NCI-H510A treated with DMSO at 0.1 percent for 48 hours (cell line): ENCODE data around the gene IGSF5.
"Not testable (repeated sequence)": the region's sequence is repeated elsewhere in the genome, so short reads cannot be mapped to it uniquely, and the experiment has no call there.

Experiments
- DNase-seq: peaks from one replicate; lab custom pipeline; 2025; lab: John Stamatoyannopoulos, UW

The IGSF5 gene

DNA sequence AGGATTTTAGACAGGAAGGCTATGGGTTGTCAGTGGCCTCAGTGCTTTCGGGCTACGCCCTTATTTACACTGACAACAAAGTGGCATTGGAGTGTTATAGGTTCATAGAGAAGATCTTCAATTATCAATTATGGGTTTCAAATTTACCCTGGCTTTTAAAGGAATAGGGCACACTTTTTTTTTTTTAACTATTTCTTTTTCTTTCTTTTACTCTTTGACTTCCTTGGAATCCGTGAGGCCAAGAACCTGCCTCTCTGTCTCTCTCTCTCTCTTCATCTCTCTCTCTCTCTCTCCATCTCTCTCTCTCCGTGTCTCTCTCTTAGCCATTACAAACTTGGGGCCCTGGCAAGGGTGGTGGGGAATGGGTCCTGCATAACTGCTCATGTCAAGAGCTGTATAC lies at the start of gene IGSF5:
Gene IGSF5 (plus strand): TSS at position 301 of the 400 bp plus-strand sequence. CDS start 327 bp downstream, outside the sequence.
- not testable (repeated sequence) for DNase-seq

DNA sequence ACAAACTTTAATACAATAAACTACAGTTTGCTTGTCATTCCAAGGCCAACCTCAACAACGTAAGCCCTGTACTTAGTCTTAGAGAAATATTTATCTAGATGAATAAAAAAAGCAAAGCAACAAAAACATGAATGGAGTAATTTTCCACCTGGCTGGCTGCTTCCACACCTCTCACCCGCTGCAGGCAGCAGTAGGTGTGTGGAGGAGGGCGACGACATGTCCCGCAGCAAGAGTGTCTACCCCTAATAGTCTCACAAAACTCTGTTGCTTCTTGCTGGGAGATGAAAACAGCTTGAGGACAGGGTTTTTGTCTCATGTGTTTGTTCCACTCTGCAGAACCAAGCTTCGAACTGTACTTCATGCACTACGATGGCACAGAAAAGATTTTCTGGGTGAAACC lies 48.8 kb upstream of the IGSF5 start:
- DNase-seq: no peak

DNA sequence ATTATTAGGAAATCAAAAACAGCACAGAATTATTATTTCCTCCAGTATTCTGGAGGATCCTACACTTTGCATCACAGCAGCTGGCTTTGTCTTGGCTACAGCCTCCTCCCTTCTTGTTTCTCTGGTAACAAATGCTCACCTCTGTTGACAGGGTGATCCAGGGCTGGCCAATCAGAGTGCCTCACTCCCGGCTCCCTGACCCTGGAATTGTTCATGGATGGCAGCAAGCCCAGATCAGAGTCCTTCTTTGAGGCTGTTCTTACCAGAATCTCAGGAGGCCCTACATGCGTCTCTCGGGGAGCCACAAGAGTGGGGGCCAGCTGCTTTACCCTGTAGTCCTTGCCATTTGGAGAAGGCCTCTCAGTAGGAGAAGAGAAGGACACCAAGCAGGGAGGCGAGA lies 48.4 kb upstream of the IGSF5 start:
- no peak for DNase-seq

DNA sequence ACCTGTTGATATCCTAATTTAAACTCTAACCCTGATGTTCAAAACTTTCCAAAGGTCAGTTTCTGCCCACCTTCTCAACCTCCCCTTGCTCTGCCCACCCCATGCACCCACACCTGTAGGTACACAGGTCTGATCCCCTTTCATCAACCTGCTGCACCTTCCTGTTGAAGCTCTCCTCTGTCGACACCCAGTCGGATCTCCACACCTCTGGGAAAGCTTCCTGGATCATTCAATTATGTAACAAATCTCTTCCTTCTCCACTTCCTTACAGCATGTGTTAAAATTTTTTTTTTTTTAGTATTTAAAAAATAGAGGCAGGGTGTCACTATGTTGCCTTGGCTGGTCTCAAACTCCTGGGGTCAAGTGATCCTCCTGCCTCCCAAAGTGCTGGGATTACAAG lies 44.7 kb upstream of the IGSF5 start:
- DNase-seq: no peak

DNA sequence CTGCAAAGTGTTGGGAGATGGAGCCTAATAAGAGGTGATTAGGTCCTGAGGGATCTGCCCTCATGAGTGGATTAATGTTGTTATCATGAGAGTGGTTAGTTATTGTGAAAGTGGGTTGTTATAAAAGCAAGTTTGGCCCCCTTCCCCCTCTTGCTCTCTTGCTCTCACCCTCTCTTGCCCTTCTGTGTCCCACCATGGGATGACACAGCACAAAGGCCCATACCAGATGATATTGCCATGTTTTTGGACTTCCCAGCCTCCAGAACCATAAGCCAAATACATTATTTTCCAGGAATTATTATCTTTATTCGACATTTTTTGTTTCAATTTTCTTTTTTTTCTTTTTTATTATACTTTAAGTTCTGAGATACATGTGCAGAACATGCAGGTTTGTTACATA lies 41.4 kb upstream of the IGSF5 start:
- no peak for DNase-seq

DNA sequence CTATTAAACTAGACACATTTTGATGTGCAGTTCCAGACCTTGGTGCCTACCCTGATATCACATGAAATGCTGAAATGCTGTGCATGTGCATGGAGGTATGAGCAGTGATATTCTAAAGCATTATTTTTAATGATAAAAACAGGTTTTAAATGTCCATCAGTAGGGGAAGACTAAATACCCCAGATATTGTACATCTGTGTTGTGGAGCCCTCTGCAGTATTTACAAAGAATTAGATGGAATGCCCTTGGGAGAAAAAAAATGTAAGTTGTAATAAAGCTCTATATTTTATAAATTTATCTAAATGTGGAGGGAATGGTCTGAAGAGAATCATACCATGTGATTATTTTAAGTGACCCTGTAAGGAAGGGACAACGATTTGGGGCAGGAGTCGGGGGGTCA lies 39.1 kb upstream of the IGSF5 start:
- no peak for DNase-seq

DNA sequence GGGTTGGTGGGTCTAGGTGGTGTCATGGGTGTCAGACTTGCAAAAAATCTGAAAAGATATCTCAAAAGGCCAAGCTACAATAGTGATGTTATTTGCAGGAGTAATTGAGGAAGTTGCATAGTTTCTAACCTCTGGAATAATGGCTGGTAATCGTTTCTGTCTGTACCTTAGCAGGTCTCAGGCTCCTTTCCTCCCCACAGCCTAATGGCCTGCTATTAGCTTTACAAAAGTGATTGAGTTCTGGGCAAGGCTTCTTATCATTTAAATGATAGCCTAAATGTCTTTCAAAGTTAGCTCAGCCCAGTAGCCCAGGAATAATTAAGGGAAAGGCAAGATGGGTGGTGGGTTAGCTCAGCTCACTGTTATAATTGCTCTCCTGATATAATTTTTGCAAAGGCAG lies 37.7 kb upstream of the IGSF5 start:
- DNase-seq: no peak

DNA sequence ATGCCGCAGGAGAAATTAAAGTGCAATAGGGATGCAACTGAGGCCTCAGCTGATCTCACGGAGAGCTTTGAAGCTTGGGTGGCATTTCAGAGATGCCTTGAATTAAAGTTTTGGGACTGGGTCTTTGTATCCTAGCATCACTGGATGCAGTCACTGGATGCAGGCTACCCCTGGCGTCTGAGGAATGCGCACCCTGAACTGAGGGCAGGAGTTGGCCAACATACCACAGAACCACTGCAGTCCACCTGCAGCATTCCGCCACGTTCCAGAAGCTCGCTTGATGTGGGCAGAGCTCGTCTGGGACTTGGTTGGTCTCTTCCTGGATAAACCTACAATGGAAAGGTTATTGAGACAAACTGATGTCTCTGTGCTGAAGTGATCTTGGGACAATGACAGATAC lies 34.1 kb upstream of the IGSF5 start:
- no peak for DNase-seq

DNA sequence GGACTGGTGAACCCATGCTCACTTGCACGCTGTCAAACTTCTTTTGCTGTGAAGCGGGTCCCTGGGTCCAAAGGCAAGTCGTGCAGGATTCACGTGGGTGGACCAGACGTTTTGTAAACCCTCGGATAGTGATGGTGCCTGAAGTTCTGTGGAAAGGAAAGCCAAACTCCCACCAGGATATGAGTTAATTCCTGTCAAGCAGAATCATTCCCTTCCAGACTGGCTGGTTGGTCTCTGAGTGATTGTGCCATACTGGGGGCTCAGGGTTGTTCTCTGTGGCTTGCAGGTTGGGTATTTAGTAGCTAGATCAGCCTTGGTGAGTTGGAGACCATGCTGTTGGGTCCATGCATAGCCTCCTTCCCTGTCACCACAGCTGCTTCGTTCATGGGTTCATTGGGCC lies 32.7 kb upstream of the IGSF5 start:
- no peak for DNase-seq

DNA sequence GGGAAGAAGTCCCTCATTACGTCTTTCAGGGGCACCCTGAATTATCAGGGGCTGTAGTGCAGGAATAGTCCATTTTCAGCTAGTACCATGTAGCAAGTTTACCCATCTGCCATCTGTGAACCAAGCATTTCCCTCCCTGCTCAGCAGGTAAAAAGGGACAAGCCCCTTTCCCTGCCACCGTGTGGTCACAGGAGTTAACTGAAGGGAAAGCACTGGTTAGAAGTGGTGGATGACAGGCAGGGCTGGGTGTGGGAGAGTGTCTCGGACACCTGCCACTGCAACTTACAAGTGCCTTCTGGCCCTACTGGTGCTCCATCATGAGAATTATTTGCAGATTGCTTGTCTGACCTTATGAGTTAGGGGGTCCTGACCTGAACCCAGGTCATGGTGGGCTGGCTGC lies 32.0 kb upstream of the IGSF5 start:
- peak; percentile 73 for DNase-seq

DNA sequence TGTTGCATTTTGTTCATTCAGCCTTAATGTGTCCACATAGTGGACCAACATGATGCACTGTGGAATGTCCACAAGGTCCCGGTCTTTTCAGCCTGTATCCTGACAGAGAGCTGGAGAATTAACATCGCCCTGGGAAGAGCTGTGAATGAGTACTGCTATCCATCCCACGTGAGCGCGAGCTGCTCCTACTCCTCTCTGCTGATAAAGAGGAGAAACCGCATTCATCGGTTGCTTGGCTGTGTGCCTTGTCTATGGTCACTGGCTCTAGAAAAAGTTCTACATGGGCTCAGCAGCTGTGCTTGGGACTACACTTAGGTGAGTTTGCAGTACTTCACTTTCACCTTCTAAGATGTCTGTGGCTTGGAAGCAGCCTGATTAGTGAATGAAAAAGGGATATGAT lies 31.1 kb upstream of the IGSF5 start:
- DNase-seq: no peak

DNA sequence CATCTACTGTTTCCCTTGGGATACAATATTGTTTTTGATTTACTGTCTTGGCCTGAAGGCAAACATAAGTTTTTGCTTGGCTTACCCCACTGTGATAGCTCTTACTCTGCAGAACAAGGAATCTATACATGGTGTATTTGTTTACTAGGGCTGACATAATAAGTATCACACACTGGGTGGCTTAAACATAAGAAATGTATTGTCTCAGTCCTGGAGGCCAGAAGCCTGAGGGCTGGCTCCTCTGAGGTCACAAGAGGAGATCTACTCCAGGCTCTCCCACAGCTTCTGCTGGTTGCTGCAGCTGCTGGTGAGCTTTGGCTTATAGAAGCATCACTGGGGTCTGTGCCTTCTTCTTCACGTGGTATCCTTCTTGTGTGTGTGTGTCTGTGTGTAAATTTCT lies 30.7 kb upstream of the IGSF5 start:
- DNase-seq: no peak

DNA sequence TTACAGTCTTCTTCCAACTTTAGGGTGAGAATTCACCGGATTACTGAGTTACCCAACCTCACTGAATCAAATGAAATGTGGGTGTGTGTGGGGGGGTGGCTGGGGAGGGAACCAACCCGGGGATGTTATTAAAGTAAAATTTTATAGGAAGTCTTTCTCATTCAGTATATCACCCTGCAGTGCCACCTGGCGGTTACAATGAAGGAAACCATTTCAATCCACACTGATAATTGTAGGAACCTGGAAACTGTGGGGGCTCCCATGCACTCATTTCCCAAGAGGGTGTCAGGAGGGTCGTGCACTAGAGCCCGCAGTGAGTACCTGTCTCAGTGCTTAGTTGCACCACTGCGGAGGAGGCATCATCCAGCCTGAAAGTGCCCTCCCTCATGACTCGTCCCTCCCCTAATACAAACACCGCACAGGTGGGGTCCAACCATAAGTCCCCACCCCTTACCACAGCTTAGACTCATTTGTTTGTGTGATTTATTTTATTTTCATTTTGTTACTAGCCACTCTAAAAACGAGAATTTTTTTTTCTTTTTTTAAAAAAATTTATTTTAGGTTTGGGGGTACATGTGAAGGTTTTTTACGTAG lies 29.1 kb upstream of the IGSF5 start:
- DNase-seq: peak; percentile 34

DNA sequence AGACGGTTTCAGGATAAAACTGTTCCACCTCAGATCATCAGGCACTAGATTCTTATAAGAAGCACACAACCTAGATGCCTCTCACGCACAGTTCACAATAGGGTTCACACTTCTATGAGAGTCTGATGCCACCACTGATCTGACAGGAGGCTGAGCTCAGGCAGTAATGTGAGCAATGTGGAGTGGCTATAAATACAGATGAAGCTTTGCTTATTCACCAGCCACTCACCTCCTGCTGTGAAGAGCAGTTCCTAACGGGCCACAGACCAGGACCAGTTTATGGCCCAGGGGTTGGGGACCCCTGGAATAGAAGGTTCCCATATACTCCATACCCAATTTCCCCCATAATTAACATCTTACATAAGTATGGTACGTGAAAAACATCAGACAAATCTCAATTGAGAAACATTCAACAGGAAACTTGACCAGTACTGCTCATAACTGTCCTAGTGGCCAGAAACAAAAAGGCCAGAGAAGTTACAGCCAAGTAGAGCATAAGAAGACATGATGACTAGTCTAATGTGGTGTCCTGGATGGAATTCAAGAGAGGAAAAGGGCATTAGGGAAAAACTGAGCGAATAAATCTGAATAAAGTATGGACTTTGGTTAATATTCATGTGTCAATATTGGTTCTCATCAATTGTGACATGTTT lies 24.7 kb upstream of the IGSF5 start:
- no peak for DNase-seq

DNA sequence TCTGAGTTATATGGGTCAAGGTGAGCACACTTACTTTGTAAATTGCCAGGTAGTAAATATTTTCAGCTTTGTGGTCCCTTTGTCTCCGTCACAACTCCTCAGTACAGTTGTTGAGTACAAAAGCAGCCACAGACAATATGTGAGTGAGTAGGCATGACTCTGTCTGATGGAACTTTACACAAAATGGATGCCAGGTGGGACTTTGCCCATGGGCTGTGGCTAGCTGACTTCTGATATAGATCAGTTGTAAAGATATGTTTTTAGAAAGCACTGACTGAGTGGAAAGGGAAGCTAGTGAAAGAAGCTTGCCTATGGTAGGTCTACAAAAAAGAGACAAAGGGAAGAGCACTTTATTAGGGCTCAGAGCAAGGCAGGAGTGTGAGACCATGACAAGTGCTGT lies 23.1 kb upstream of the IGSF5 start:
- DNase-seq: no peak

DNA sequence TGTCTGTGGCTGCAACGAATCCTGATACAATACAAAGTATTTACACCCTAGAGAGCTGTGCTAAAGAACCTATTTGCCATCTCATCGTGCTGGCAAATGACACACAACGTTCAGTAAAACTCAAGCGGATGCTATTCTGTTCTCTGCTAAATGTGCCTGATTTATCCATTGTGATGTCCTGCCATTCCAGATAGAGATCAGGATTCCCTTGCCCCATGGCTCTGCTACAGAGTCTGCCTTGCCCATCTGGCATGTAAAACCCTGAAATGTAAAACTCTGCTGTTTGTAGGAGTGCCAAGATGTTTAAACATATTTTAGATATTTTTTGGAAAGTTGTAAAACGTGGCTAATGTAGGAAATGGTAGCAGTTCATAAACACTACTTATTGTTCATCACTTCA lies 20.0 kb upstream of the IGSF5 start:
- no peak for DNase-seq

DNA sequence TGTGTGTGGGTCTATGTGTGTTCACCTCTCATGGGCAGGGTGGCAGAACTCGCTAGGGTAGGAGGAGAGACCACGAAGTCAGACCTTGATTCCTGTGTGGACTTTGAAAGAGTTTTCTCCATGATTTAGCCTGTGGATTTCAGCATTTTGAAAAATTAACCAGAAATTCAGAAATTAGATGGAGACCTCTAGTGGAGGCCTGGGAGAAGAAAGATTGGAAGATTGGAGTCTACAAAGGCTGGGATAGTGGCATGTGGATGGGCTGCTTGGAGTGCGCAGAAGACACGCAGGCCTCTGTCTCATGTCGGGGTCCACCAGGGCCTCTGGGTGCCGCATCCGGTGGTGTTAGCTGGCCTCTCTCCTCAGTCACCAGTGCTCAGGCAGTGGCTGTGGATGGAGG lies 18.9 kb upstream of the IGSF5 start:
- DNase-seq: no peak

DNA sequence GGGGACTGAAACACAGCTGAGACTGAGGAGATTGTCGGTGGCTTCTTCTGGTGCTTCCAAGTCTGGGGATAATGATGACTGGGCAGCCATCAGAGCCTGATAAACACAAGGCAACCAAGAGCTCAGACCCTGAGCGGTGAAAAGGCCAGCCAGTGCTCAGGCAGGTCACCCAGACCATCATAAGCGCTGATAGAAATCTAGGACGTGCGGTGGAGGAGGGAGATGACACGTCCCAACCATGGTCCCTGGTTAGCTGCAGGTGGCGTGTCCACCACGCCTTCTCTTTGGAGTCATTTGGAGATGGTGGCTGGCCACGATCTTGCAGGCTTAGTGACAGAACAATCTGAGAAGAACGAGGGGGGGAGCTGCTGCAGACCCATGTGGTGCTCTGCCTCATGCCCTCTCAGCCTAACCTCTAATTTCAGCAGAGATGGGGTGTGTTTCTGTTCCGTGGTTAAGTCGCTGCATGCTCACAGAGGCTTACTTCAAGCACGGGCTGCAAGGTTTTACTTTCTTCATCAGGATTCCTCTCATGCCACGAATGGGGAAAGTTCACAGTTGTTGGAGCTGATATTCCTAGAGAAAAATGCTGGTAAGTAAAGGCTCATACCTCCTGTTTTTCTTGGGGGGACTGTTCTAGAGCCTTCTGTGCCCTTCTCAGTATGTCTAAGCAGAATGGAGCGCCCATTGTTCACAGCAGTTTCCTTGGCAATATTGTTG lies 17.4 kb upstream of the IGSF5 start:
- DNase-seq: no peak

DNA sequence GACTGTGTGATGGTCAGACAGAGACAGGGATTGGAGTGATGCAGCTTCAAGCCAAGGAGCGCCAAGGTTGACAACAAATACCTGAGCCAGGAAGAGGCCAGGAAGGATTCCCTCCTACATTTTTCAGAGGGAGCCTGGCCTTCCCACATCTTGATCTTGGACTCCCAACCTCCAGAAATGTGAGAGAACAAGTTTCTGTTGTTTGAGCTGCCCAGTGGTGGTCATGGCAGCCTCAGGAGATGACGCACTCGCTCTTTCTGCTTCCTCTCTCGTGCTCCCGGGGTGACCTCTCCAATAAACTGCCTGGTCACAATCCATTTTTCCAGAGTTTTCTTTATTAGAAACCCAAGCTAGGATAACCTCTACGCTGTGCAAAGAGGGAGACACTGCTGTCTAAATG lies 16.6 kb upstream of the IGSF5 start:
- DNase-seq: no peak

DNA sequence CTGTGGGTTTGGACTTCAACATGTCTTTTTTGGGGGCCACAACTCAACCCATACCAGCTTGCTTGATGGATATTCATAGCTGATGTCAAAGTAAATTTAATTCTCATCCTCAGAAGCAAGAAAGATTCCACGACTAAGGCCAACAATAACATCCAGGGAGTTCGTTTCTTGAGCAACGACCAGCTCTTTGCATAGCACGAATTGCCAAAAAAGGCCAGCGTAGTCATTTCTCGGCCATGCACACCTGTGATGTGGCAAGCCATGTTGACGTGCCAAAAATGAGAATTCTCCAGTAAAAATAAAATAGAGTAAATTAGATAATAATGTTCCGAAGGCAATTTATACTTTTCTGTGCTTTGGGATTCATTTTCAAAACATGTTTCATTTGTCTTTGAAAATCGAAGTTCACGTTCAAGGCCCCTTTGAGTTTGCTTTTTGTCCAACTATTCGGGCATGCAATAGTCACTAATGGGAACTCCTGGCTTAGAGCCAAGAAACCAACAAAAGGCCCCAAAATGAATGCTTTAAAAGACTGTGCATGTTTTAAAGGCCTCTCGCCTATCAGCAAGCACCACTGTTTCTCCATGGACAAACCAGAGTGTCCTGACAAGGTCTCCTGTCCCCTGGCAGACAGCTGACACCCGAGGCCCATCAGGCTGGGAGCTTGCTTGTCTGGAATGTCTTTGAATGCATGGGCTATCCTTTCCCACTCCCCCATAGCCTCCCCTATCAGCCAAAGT lies 14.4 kb upstream of the IGSF5 start:
- no peak for DNase-seq

DNA sequence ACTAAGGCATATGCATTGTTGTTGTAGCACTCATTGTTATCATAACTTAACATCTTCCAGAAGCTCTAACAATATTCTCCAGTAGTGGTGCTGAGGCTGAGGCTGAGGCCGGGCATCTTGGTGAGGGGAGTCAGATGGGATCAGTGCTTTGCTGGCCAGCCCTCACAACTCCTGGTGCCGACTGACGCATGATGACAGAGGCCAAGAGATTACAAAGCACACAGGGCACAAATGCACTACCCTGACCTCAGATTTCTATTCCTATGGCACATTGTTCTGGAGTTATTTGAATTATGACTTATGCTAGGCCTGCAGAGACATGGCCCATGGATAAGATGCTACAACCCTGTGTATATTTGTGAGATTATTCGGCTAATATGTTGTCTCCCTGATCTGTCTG lies 8.3 kb upstream of the IGSF5 start:
- DNase-seq: no peak

DNA sequence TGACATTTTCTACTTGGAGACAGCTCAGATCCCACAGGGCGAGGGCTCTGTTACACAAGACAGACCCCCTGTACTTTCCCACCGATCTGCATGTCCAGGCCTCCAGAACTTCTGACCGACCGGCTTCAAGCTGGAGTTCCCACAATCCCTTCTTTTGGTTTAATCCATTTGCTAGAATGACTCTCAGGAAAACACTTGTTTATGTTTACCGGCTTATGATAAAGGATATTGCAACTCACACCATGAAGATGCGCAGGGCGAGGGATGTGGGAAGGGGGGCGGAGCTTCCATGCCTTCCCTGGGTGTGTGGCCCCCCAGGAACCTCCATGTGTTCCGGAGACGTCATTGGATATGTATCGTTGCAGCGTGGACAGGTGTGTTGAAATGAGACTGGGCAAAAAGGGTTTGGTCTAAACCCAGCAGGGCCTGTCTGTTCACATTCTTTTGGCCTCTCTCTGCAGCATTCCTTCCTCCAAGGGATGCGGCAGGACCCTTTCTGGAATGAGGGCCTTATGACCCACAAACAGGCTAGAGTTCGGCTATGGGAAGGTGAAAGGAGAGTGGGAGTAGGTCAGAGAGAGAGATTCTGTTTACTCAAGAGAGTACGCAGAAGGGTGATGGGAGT lies 7.5 kb upstream of the IGSF5 start:
- no peak for DNase-seq
